Nephron progenitor cell (in vitro differentiated cells): ENCODE results near the gene ORAI3.

Source experiments
- DNase-seq: peaks from one replicate; pipeline ENCODE4 v3.0.0; 2021
- H3K27ac Mint-ChIP-seq: 2 replicates; pipeline ENCODE4 v1.8.0; 2021; ENCODE audit warnings: mild to moderate bottlenecking, moderate library complexity, mixed read lengths
- H3K27me3 Mint-ChIP-seq: 2 replicates; pipeline ENCODE4 v1.8.0; 2021; ENCODE audit warnings: mild to moderate bottlenecking, low read depth, mixed read lengths; ENCODE audit not compliant: poor library complexity
- H3K36me3 Mint-ChIP-seq: 2 replicates; pipeline ENCODE4 v1.8.0; 2021; ENCODE audit warnings: low read depth, mixed read lengths
- H3K4me1 Mint-ChIP-seq: 2 replicates; pipeline ENCODE4 v1.8.0; 2021; ENCODE audit warnings: mixed read lengths
- H3K4me3 Mint-ChIP-seq: 2 replicates; pipeline ENCODE4 v1.8.0; 2021; ENCODE audit warnings: mild to moderate bottlenecking, moderate library complexity, mixed read lengths
- H3K9me3 Mint-ChIP-seq: 2 replicates; pipeline ENCODE4 v1.8.0; 2021; ENCODE audit warnings: mild to moderate bottlenecking, moderate library complexity, mixed read lengths
- CTCF ChIP-seq: fragments of 200-600 bp; sonication (generic); IDR thresholded peaks from 2 replicates; pipeline ENCODE4 v1.5.0; 2021; ENCODE audit warnings: antibody characterized with exemption

Gene ORAI3

GRCh38 chr16:30941600-30942425 lies 7.1 kb upstream of the ORAI3 start:
- H3K36me3 Mint-ChIP-seq, result peaks cover 83% of the 10 kb centered on the region

GRCh38 chr16:30942426-30942806 lies 6.5 kb upstream of the ORAI3 start:
- Mint-ChIP-seq H3K4me1 (peaks cover 32% of the 10 kb centered on the region), H3K4me3 (no peak overlapping the region), H3K27me3 (peaks cover 3% of the 10 kb centered on the region), H3K9me3 (no peaks in the 10 kb centered on the region), H3K36me3 (peaks cover 77% of the 10 kb centered on the region), H3K27ac (no peak overlapping the region)
- no peak for DNase-seq
- TF ChIP-seq CTCF, result no peak

More at GRCh38 chr16:30941600-30942425, 7.1 kb upstream of the ORAI3 start:
- H3K27ac Mint-ChIP-seq, result peak overlapping the region; percentile 55
- H3K4me1 Mint-ChIP-seq, result peaks cover 26% of the 10 kb centered on the region
- peak; percentile 76 for DNase-seq
- no peak overlapping the region for H3K4me3 Mint-ChIP-seq
- H3K9me3 Mint-ChIP-seq, result no peaks in the 10 kb centered on the region
- peaks cover 3% of the 10 kb centered on the region for H3K27me3 Mint-ChIP-seq
- peak; percentile 80 for TF ChIP-seq CTCF

- H3K4me3 Mint-ChIP-seq, result no peak overlapping the region
- H3K36me3 Mint-ChIP-seq, result peaks cover 66% of the 10 kb centered on the region
- peaks cover 33% of the 10 kb centered on the region for H3K4me1 Mint-ChIP-seq
- peaks cover 3% of the 10 kb centered on the region for H3K27me3 Mint-ChIP-seq
- DNase-seq, result no peak
- no peak overlapping the region for H3K27ac Mint-ChIP-seq
- no peak for TF ChIP-seq CTCF
- no peaks in the 10 kb centered on the region for H3K9me3 Mint-ChIP-seq
Measured at GRCh38 chr16:30944352-30944751, 4.5 kb upstream of the ORAI3 start.

GRCh38 chr16:30946671-30947540 lies 2.0 kb upstream of the ORAI3 start:
- H3K9me3 Mint-ChIP-seq, result no peaks in the 10 kb centered on the region
- no peak for DNase-seq

GRCh38 chr16:30947541-30947858 lies 1.4 kb upstream of the ORAI3 start:
- DNase-seq, result no peak
- TF ChIP-seq CTCF, result no peak

More at GRCh38 chr16:30946671-30947540, 2.0 kb upstream of the ORAI3 start:
- Mint-ChIP-seq H3K27me3 (peaks cover 3% of the 10 kb centered on the region), H3K36me3 (peaks cover 44% of the 10 kb centered on the region), H3K4me1 (peaks cover 41% of the 10 kb centered on the region), H3K4me3 (peak overlapping the region; percentile 56), H3K27ac (peak overlapping the region; percentile 88)
- TF ChIP-seq CTCF, result no peak

More at GRCh38 chr16:30947541-30947858, 1.4 kb upstream of the ORAI3 start:
- Mint-ChIP-seq H3K36me3 (peaks cover 38% of the 10 kb centered on the region), H3K4me3 (peak overlapping the region; percentile 95), H3K27ac (peak overlapping the region; percentile 88), H3K27me3 (peaks cover 3% of the 10 kb centered on the region), H3K9me3 (no peaks in the 10 kb centered on the region), H3K4me1 (peaks cover 42% of the 10 kb centered on the region)
